ENCODE data around the gene KNSTRN. TPM values are rescaled to one million over a fixed set of nuclear protein-coding genes. Genes with fewer than 3 reads are reported as not detected.

The KNSTRN gene
- total and polyA plus RNA-seq, 2 donors (not counting 3 experiments of a cell fraction or from before 2014, with no cell fraction given) = 24.4 to 61.4 TPM

- ChIA-PET CTCF (interaction anchor here (0.7 to 9.4 kb wide), 2 partner anchors 20 to 62 kb away, joined by 4 to 60 read pairs; no protein-coding TSS in a partner anchor), POLR2A (no interaction called here)
- no peaks in the 10 kb centered on the region for H4K20me1 ChIP-seq (replicated peaks; ENCODE audit: control insufficient read depth, extremely low read depth, insufficient read depth, low read length)
- DNase-seq (ENCODE audit: low read depth, low spot score) (no peak), FAIRE-seq (no peak)
- no peak overlapping the region for H3K9ac ChIP-seq (replicated peaks; ENCODE audit: extremely low read depth, insufficient read depth, low read length)
- no peak overlapping the region for H2AFZ ChIP-seq (ENCODE audit: low read depth, low read length)
- H3K4me3 ChIP-seq (replicated peaks in 1 of 3; ENCODE audit: insufficient read depth in 1 of 3, low read depth in 1 of 3, low read length in 3 of 3) = no peak overlapping the region
- H3K4me1 ChIP-seq (ENCODE audit: control insufficient read depth, extremely low read depth, insufficient read depth, low read length) = peaks cover 4% of the 10 kb centered on the region
- no peaks in the 10 kb centered on the region for H3K79me2 ChIP-seq (ENCODE audit: control insufficient read depth, insufficient read depth, low read length)
- dilution Hi-C loops (cut with MboI; ENCODE audit: extremely low pct_ligation_motif_present, low sequenced_read_pairs) (no loop called here), intact Hi-C loops (cut with micrococcal nuclease) (no loop called here)
- peaks cover 6 to 9% of the 10 kb centered on the region in 2 experiments for H3K27me3 ChIP-seq (ENCODE audit: control insufficient read depth in 2 of 2, insufficient read depth in 2 of 2, low read length in 2 of 2)
- H3K9me3 ChIP-seq (replicated peaks; ENCODE audit: control insufficient read depth, insufficient read depth, low read length) = no peaks in the 10 kb centered on the region
- no peaks in the 10 kb centered on the region for H3K36me3 ChIP-seq (ENCODE audit: control insufficient read depth in 2 of 2, extremely low read depth in 1 of 2, insufficient read depth in 2 of 2, low read length in 2 of 2)
- no peak overlapping the region for H3K27ac ChIP-seq (ENCODE audit: insufficient read depth, low read depth, low read length)
- H3K9me1 ChIP-seq (replicated peaks; ENCODE audit: control insufficient read depth, extremely low read depth, insufficient read depth, low read length) = no peaks in the 10 kb centered on the region
- no peak for TF ChIP-seq EZH2 (IDR thresholded peaks at IDR 0.05; ENCODE audit: borderline replicate concordance, low read depth, low read length, severe bottlenecking)
- no peak for TF ChIP-seq CTCF (IDR thresholded peaks at IDR 0.05; ENCODE audit: extremely low read depth in 1 of 2, insufficient read depth in 1 of 2, low read depth in 1 of 2, low read length in 2 of 2)
- no peak for TF ChIP-seq POLR2A (IDR thresholded peaks at IDR 0.05; ENCODE audit: low read depth, low read length)
- no peak for TF ChIP-seq MAX (IDR thresholded peaks at IDR 0.05; ENCODE audit: insufficient read depth, insufficient read length)
- TF ChIP-seq GATA2 (IDR thresholded peaks at IDR 0.05; ENCODE audit: insufficient read depth, insufficient read length, low read depth, low read length) = no peak
- TF ChIP-seq FOS (IDR thresholded peaks at IDR 0.05; ENCODE audit: borderline replicate concordance, insufficient read depth, low read length) = no peak
- TF ChIP-seq MYC (IDR thresholded peaks at IDR 0.05; ENCODE audit: low read depth, low read length) = no peak
- TF ChIP-seq POLR2AphosphoS5 (IDR thresholded peaks at IDR 0.05; ENCODE audit: insufficient read depth, low read depth, low read length) = no peak
- no peak for TF ChIP-seq JUN (IDR thresholded peaks at IDR 0.05; ENCODE audit: borderline replicate concordance, insufficient read depth, insufficient read length, low read depth)
- no TSS peak for BruUV-seq (replicated peaks)
- no peak overlapping the region for H3K4me2 ChIP-seq (ENCODE audit: insufficient read depth, low read length)
Observed at GRCh38 chr15:40363611-40364010, 18.9 kb upstream of the KNSTRN start.
